ENCODE data around the gene MSH3. TPM values are rescaled to one million over a fixed set of nuclear protein-coding genes. Genes with fewer than 3 reads are reported as not detected.
A peak's percentile ranks its signal among the peaks of the same experiment; 100 is the strongest.

Gene MSH3
- 10 to 100 TPM; 12.6 to 14.9 TPM for total RNA-seq

DNA sequence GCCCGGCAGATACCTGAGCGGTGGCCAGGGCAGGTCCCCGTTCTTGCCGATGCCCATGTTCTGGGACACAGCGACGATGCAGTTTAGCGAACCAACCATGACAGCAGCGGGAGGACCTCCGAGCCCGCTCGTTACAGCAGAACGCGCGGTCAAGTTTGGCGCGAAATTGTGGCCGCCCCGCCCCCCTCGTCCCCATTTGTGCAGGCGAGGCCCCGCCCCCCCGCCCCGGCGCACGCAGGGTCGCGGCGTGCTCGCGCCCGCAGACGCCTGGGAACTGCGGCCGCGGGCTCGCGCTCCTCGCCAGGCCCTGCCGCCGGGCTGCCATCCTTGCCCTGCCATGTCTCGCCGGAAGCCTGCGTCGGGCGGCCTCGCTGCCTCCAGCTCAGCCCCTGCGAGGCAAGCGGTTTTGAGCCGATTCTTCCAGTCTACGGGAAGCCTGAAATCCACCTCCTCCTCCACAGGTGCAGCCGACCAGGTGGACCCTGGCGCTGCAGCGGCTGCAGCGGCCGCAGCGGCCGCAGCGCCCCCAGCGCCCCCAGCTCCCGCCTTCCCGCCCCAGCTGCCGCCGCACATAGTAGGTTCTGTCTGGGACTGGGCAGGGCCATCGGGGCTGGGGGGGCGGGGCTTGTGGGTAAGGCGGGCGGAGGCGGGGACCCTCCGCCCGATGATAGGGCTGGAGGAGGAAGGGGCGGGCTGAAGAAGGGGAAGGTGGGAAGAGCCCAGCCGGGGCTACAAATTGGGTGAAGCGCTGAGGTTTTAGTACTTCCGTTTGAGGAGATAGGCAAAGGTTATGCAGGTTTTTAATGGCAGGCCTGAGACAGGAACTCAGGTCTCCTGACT is at the start of gene MSH3, which contains the start of gene DHFR:
Gene MSH3, plus strand, starts transcription at position 262 of the 840 bp plus-strand sequence. Its CDS starts 76 bp downstream, at position 338.
Gene DHFR, minus strand, starts transcription at position 593 of the 840 bp plus-strand sequence. Its CDS starts 494 bp downstream, at position 99.
- Histone ChIP-seq H3K4me3 (peak within 1 kb of the TSS; percentile 77 to 95), H3K36me3 (no peaks in the 10 kb centered on the region), H3K4me1 (replicated peaks) (peaks cover 3% of the 10 kb centered on the region), H3K27me3 (replicated peaks; ENCODE audit: insufficient read depth) (no peaks in the 10 kb centered on the region), H3K9me3 (no peaks in the 10 kb centered on the region), H3K27ac (peak within 1 kb of the TSS; percentile 93)
- DNase-seq (ENCODE audit: low spot score) = peak; percentile 76
- TF ChIP-seq POLR2A (IDR thresholded peaks at IDR 0.05) = no peak
- peak; percentile 59 for TF ChIP-seq POLR2AphosphoS5 (IDR thresholded peaks at IDR 0.05)
- TF ChIP-seq, protein P1, sequence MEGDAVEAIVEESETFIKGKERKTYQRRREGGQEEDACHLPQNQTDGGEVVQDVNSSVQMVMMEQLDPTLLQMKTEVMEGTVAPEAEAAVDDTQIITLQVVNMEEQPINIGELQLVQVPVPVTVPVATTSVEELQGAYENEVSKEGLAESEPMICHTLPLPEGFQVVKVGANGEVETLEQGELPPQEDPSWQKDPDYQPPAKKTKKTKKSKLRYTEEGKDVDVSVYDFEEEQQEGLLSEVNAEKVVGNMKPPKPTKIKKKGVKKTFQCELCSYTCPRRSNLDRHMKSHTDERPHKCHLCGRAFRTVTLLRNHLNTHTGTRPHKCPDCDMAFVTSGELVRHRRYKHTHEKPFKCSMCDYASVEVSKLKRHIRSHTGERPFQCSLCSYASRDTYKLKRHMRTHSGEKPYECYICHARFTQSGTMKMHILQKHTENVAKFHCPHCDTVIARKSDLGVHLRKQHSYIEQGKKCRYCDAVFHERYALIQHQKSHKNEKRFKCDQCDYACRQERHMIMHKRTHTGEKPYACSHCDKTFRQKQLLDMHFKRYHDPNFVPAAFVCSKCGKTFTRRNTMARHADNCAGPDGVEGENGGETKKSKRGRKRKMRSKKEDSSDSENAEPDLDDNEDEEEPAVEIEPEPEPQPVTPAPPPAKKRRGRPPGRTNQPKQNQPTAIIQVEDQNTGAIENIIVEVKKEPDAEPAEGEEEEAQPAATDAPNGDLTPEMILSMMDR (IDR thresholded peaks at IDR 0.05) = peak in 2 of 4 experiments; percentile 13 to 30
- WGBS = under 1% methylated on average over 25 of the region's 74 CpGs
- intact Hi-C loops (cut with DNase I) = no loop called here

DNA sequence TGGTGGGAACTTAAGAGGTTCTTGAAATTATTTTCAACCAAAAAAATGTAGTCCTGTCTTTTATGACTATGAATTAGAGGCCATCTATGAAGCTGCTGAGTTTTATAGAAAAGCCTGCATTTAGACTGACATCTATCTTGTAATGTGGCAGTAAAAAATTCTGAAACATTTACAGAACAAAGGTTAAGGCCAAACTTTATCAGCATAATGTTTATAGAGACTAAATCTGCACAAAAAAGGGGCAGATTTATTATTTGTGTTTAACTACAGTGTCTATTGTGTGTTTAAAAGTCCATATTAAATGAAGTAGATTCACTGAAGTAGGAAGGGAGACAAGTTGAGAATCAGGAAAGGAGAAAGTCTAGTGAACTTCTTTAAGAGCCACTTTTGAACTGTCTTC is 47.1 kb upstream of the MSH3 start:
- no peaks in the 10 kb centered on the region for H3K9me3 ChIP-seq
- H3K27me3 ChIP-seq (replicated peaks; ENCODE audit: insufficient read depth) = no peaks in the 10 kb centered on the region
- no peak overlapping the region for H3K27ac ChIP-seq
- TF ChIP-seq POLR2AphosphoS5 (IDR thresholded peaks at IDR 0.05) (no peak), POLR2A (IDR thresholded peaks at IDR 0.05) (no peak)
- TF ChIP-seq, protein P1 (IDR thresholded peaks at IDR 0.05) = no peak
- no peak overlapping the region for H3K4me3 ChIP-seq
- no peaks in the 10 kb centered on the region for H3K4me1 ChIP-seq (replicated peaks)
- H3K36me3 ChIP-seq = no peaks in the 10 kb centered on the region
- DNase-seq (ENCODE audit: low spot score) = no peak
- intact Hi-C loops (cut with DNase I) = no loop called here

DNA sequence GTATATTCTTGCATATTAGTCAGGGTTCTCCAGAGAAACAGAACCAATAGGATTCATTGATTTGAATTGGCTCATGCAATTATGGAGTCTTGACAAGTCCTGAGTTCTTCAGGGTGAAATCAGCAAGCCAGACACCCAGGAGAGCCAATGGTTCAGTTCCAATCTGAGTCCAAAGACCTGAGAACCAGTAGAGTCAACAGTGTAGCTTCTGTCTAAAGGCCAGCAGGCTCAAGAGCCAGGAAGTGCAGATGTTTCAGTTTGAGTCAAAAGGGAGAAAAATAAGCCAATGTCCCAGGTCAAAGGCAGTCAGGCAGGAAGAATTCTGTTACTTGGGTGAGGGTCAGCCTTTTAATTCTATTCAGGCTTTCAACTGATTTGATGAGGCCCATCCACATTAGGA is 46.6 kb upstream of the MSH3 start:
- Histone ChIP-seq H3K27ac (no peak overlapping the region), H3K36me3 (no peaks in the 10 kb centered on the region), H3K4me3 (no peak overlapping the region), H3K9me3 (no peaks in the 10 kb centered on the region), H3K4me1 (replicated peaks) (no peaks in the 10 kb centered on the region), H3K27me3 (replicated peaks; ENCODE audit: insufficient read depth) (no peaks in the 10 kb centered on the region)
- TF ChIP-seq, protein P1 (IDR thresholded peaks at IDR 0.05) = no peak
- TF ChIP-seq POLR2AphosphoS5 (IDR thresholded peaks at IDR 0.05) (no peak), POLR2A (IDR thresholded peaks at IDR 0.05) (no peak)
- intact Hi-C loops (cut with DNase I) = no loop called here
- no peak for DNase-seq (ENCODE audit: low spot score)

DNA sequence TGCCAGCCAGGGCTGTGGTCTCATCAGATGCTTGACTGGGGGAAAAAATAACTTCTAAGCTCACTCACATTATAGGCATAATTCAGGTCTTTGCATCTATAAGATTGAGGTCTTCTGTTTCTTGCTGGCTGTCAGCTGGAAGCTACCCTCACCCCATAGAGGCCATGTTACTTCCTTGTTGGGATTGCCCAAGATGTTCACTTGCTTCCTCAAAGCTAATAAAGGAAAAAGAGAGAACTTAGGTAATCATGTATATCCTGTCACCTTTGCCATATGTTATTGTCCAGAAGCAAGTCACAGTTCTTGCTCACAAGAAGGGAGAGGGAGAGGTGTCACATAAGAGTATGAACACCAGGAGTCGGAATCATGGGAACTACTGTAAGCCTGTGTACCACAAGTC is 45.7 kb upstream of the MSH3 start:
- no peak overlapping the region for H3K27ac ChIP-seq
- H3K4me1 ChIP-seq (replicated peaks) = no peaks in the 10 kb centered on the region
- no peak for DNase-seq (ENCODE audit: low spot score)
- H3K4me3 ChIP-seq = no peak overlapping the region
- WGBS = 92% methylated on average over 1 of the region's 1 CpG
- TF ChIP-seq POLR2AphosphoS5 (IDR thresholded peaks at IDR 0.05) = no peak
- no peak for TF ChIP-seq POLR2A (IDR thresholded peaks at IDR 0.05)
- TF ChIP-seq, protein P1 (IDR thresholded peaks at IDR 0.05) = no peak
- intact Hi-C loops (cut with DNase I) = no loop called here
- no peaks in the 10 kb centered on the region for H3K36me3 ChIP-seq
- H3K27me3 ChIP-seq (replicated peaks; ENCODE audit: insufficient read depth) = no peaks in the 10 kb centered on the region
- H3K9me3 ChIP-seq = no peaks in the 10 kb centered on the region

DNA sequence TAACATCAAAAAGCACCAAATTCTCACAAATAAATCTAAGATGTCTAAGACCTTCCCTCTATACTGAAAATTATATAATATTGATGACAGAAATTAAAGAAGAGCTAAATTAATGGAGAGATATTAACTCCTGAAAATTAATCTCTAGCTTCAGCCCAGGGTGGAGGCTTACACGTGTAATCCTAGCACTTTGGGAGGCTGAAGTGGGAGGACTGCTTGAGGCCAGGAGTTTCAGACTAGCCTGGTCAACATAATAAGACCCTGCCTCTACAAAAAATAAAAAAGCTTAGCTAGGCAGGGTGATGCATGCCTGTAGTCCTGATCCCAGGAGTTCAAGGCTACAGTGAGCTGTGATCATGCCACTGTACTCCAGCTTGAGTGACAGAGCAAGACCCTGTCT is 44.8 kb upstream of the MSH3 start:
- Histone ChIP-seq H3K9me3 (no peaks in the 10 kb centered on the region), H3K27ac (no peak overlapping the region), H3K27me3 (replicated peaks; ENCODE audit: insufficient read depth) (no peaks in the 10 kb centered on the region), H3K4me3 (no peak overlapping the region), H3K4me1 (replicated peaks) (no peaks in the 10 kb centered on the region), H3K36me3 (no peaks in the 10 kb centered on the region)
- no peak for TF ChIP-seq POLR2A (IDR thresholded peaks at IDR 0.05)
- no peak for TF ChIP-seq POLR2AphosphoS5 (IDR thresholded peaks at IDR 0.05)
- TF ChIP-seq, protein P1 (IDR thresholded peaks at IDR 0.05) = no peak
- intact Hi-C loops (cut with DNase I) = no loop called here
- no peak for DNase-seq (ENCODE audit: low spot score)
- WGBS = 90% methylated on average over 1 of the region's 1 CpG

Data from prostate gland (tissue), 2 donors.